A549 (cell line): ENCODE data around the gene PPM1H. TPM values are rescaled to one million over a fixed set of nuclear protein-coding genes. Genes with fewer than 3 reads are reported as not detected.
A peak's percentile ranks its signal among the peaks of the same experiment; 100 is the strongest.

Experiments
- ATAC-seq, 2 experiments: fragments of 200-7000 bp in 1 of 2; fragments of >200 bp in 1 of 2; cut with Nextera tagmentation in 1 of 2; cut with Tn5 transposase in 1 of 2; 3 replicates each; pipeline versions ENCODE4 v1.8.0 to v1.9.1; 2018 to 2020; ENCODE audit warnings: mild to moderate bottlenecking in 1 of 2, moderate library complexity in 1 of 2
- CTCF ChIA-PET: fragments of 300-600 bp; sonication (Branson Sonifier 250); formaldehyde crosslinking; extraction: SDS; loops from one replicate; lab custom pipeline; 2021; ENCODE audit warnings: antibody characterized with exemption, inconsistent platforms; lab: Yijun Ruan, JAX
- POLR2A ChIA-PET: fragments of 350-600 bp; formaldehyde crosslinking; extraction: SDS; loops from one replicate; lab custom pipeline; 2021; ENCODE audit warnings: antibody characterized with exemption, inconsistent platforms; lab: Yijun Ruan, JAX
- DNase-seq, 2 experiments: peaks; one replicate each; pipeline versions ENCODE4 v3.0.0 to v3.0.0-alpha.2; 2011 to 2016; ENCODE audit warnings: low read depth in 1 of 2, low spot score in 1 of 2
- FAIRE-seq: peaks from 2 replicates; lab custom pipeline; 2011; peaks lifted over from hg19 to GRCh38; lab: Jason Lieb, UNC
- H3K27ac ChIP-seq, 2 experiments: fragments of >200 bp; sonication (Bioruptor Twin); formaldehyde crosslinking; 3 replicates each; pipeline ENCODE4 v1.5.1; 2016 to 2017
- H3K4me1 ChIP-seq: fragments of >200 bp; sonication (Bioruptor Twin); formaldehyde crosslinking; 3 replicates; pipeline ENCODE4 v1.6.1; 2016
- H3K4me2 ChIP-seq: fragments of >200 bp; sonication (Bioruptor Twin); formaldehyde crosslinking; 3 replicates; pipeline ENCODE4 v1.6.1; 2016
- H3K4me3 ChIP-seq: fragments of >200 bp; sonication (Bioruptor Twin); formaldehyde crosslinking; 3 replicates; pipeline ENCODE4 v1.5.1; 2016
- H3K9me3 ChIP-seq: fragments of >200 bp; sonication (Bioruptor Twin); formaldehyde crosslinking; 3 replicates; pipeline ENCODE4 v1.6.1; 2016
- ATOH8 ChIP-seq: fragments of 250-450 bp; sonication (Bioruptor Pico); IDR thresholded peaks from 2 replicates; pipeline ENCODE4 v1.5.0; 2020; ENCODE audit warnings: low read depth, mild to moderate bottlenecking, moderate library complexity
- BHLHE40 ChIP-seq: IDR thresholded peaks from 2 replicates; pipeline ENCODE4 v1.6.1; 2012; ENCODE audit warnings: low read depth, low read length, inconsistent platforms
- CBX2 ChIP-seq: fragments of 200-600 bp; sonication (generic); IDR thresholded peaks from 2 replicates; pipeline ENCODE4 v1.6.1; 2016; ENCODE audit warnings: low read depth, mild to moderate bottlenecking, borderline replicate concordance
- EHF ChIP-seq: fragments of 250-450 bp; sonication (Bioruptor Pico); IDR thresholded peaks from 2 replicates; pipeline ENCODE4 v1.5.0; 2020; ENCODE audit warnings: mild to moderate bottlenecking
- EP300 ChIP-seq, 2 experiments: fragments of >200 bp; sonication (Bioruptor Twin); formaldehyde crosslinking; IDR thresholded peaks; 2 replicates in 1 of 2; 3 replicates in 1 of 2; pipeline ENCODE4 v1.6.1; 2016 to 2017
- FOXS1 ChIP-seq: fragments of 250-450 bp; sonication (Bioruptor Pico); IDR thresholded peaks from 2 replicates; pipeline ENCODE4 v1.5.0; 2020; ENCODE audit warnings: mild to moderate bottlenecking, moderate library complexity
- GATA3 ChIP-seq: IDR thresholded peaks from 2 replicates; pipeline ENCODE4 v1.6.1; 2012; ENCODE audit warnings: borderline replicate concordance
- HOXA7 ChIP-seq: fragments of 250-450 bp; sonication (Bioruptor Pico); IDR thresholded peaks from 2 replicates; pipeline ENCODE4 v1.5.0; 2020; ENCODE audit warnings: mild to moderate bottlenecking, moderate library complexity
- HOXB13 ChIP-seq: fragments of 250-450 bp; sonication (Bioruptor Pico); IDR thresholded peaks from 2 replicates; pipeline ENCODE4 v1.5.0; 2020; ENCODE audit warnings: low read depth, mild to moderate bottlenecking, moderate library complexity
- HOXB5 ChIP-seq: fragments of 250-450 bp; sonication (Bioruptor Pico); IDR thresholded peaks from 2 replicates; pipeline ENCODE4 v1.5.0; 2020; ENCODE audit warnings: mild to moderate bottlenecking, moderate library complexity
- JUN ChIP-seq, 2 experiments: fragments of >200 bp; sonication (Bioruptor Twin); formaldehyde crosslinking; IDR thresholded peaks; 2 replicates in 1 of 2; 3 replicates in 1 of 2; pipeline ENCODE4 v1.6.1; 2016 to 2017
- MAFK ChIP-seq: fragments of 450-650 bp; IDR thresholded peaks from 2 replicates; pipeline ENCODE4 v1.6.1; 2014; ENCODE audit not compliant: partially characterized antibody
- MYC ChIP-seq: IDR thresholded peaks from 2 replicates; pipeline ENCODE4 v1.6.1; 2012; ENCODE audit warnings: mild to moderate bottlenecking, inconsistent platforms, low read length, improper control_type of control experiment, borderline replicate concordance
- NPAS2 ChIP-seq: fragments of 250-450 bp; sonication (Bioruptor Pico); IDR thresholded peaks from 2 replicates; pipeline ENCODE4 v1.8.0; 2022; ENCODE audit warnings: mild to moderate bottlenecking, moderate library complexity, borderline replicate concordance
- PHF8 ChIP-seq: fragments of 200-600 bp; sonication (generic); IDR thresholded peaks from 2 replicates; pipeline ENCODE4 v1.6.1; 2016; ENCODE audit warnings: low read depth, mild to moderate bottlenecking, antibody characterized with exemption, moderate library complexity, borderline replicate concordance
- RARB ChIP-seq: fragments of 250-450 bp; sonication (Bioruptor Pico); IDR thresholded peaks from 2 replicates; pipeline ENCODE4 v1.8.0; 2021; ENCODE audit warnings: mild to moderate bottlenecking, moderate library complexity
- RFX5 ChIP-seq: fragments of 450-650 bp; IDR thresholded peaks from 2 replicates; pipeline ENCODE4 v1.7.1; 2014; ENCODE audit warnings: antibody characterized with exemption, mild to moderate bottlenecking, moderate library complexity
- RNF2 ChIP-seq: fragments of 200-600 bp; sonication (generic); IDR thresholded peaks from 2 replicates; pipeline ENCODE4 v1.6.1; 2016; ENCODE audit warnings: low read depth, mild to moderate bottlenecking, antibody characterized with exemption, moderate library complexity, borderline replicate concordance
- SMC3 ChIP-seq: fragments of >200 bp; sonication (Bioruptor Twin); formaldehyde crosslinking; IDR thresholded peaks from 3 replicates; pipeline ENCODE4 v1.6.1; 2018; ENCODE audit warnings: inconsistent platforms
- SREBF2 ChIP-seq: fragments of 450-650 bp; IDR thresholded peaks from 2 replicates; pipeline ENCODE4 v1.6.1; 2014; ENCODE audit warnings: mild to moderate bottlenecking, moderate library complexity
- TFCP2L1 ChIP-seq: fragments of 250-450 bp; sonication (Bioruptor Pico); IDR thresholded peaks from 2 replicates; pipeline ENCODE4 v1.5.0; 2021; ENCODE audit warnings: mild to moderate bottlenecking
- ZC3H11A ChIP-seq: fragments of 450-650 bp; IDR thresholded peaks from 2 replicates; pipeline ENCODE4 v1.6.1; 2014; ENCODE audit warnings: antibody characterized with exemption, mild to moderate bottlenecking
- ZNF302 ChIP-seq: fragments of 250-450 bp; sonication (Bioruptor Pico); IDR thresholded peaks from 2 replicates; pipeline ENCODE4 v1.9.0; 2021; ENCODE audit warnings: inconsistent platforms, mild to moderate bottlenecking, moderate library complexity
- WGBS: methylation state at CpG from one replicate; pipeline ENCODE4 v1.1.6; 2017; ENCODE audit errors: missing lambda C conversion rate; 5-methylcytosine and 5-hydroxymethylcytosine counted together
- polyA plus RNA-seq, 4 experiments: library from polyadenylated mRNA; depleted of rRNA in 3 of 4; stranded (reverse); fragments of >200 nt; fragmentation: RNase III in 1 of 4; extraction: RNeasy Plus Mini Kit Qiagen cat#74134 plus additional on column Dnase treatment in 1 of 4; gene quantifications; 2 replicates in 3 of 4; 3 replicates in 1 of 4; pipeline ENCODE4 v1.2.3, GENCODE V29; 2011 to 2017
- TF ChIP-seq, protein P1 (sequence below): fragments of >200 bp; sonication (Bioruptor Twin); formaldehyde crosslinking; IDR thresholded peaks from 3 replicates; pipeline ENCODE4 v1.5.1; 2016
- TF ChIP-seq, protein P2 (sequence below): fragments of 250-450 bp; sonication (Bioruptor Pico); IDR thresholded peaks from 2 replicates; pipeline ENCODE4 v1.5.0; 2021; ENCODE audit warnings: mild to moderate bottlenecking, moderate library complexity, borderline replicate concordance
- TF ChIP-seq, protein P3 (sequence below): fragments of 150-350 bp; IDR thresholded peaks from 2 replicates; pipeline ENCODE4 v1.6.1; 2014; ENCODE audit warnings: low read depth, mild to moderate bottlenecking, low read length
- TF ChIP-seq, protein P4 (sequence below): IDR thresholded peaks from 2 replicates; pipeline ENCODE4 v1.6.1; 2012

Gene PPM1H
- polyA plus RNA-seq, 2 of the 4 experiments (the other 2 are of a cell fraction), result 7.8 TPM

DNA sequence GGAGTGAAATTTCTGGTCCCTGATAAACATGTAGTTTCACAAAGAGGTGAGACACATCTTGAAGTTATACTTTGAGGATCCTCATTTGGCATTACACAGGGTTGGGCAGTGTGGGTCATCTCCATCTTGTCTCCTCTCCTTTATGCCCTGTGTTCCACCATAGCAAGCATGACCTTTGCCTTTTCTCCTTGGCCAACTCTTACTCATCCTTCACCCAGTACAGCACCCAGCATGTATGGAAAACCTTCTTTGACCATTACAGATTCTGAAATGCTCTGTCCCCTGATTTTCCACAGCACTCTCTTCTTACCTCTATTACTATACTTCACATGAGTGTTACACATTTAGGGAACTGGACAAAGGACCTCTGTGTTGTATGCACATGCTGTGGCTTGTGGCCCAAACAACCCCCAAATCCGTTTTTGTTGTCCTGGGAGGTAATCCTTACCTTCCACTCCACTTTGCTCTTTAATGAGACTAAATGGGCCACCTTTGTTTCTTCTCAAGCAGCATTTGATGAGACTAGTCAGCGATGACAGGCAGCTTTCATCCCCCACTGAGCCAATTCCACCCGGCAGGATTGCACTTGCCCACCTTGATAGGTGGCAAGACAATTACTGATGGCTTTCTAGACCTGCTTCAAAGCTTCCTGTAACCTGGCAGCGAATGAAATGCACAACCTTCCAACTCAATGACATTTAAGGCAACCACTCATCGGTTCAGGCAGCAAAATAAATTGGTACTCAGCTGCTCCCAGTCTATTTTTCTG is 304.8 kb downstream of the PPM1H start:
- CTCF ChIA-PET, result interaction anchor here (0.6 to 1.0 kb wide), 3 partner anchors 41 to 165 kb away, joined by 3 read pairs; no protein-coding TSS in a partner anchor
- H3K4me3 ChIP-seq, result no peak overlapping the region
- TF ChIP-seq FOXS1 (no peak), ATOH8 (CRISPR knock-in tag) (no peak), HOXA7 (CRISPR knock-in tag) (no peak), TFCP2L1 (CRISPR knock-in tag) (no peak), BHLHE40 (no peak), JUN (IDR thresholded peaks at IDR 0.05) (no peak), GATA3 (no peak), RNF2 (no peak), HOXB5 (CRISPR knock-in tag) (no peak), EHF (CRISPR knock-in tag) (no peak), MYC (no peak), SREBF2 (no peak)
- TF ChIP-seq, protein P1, sequence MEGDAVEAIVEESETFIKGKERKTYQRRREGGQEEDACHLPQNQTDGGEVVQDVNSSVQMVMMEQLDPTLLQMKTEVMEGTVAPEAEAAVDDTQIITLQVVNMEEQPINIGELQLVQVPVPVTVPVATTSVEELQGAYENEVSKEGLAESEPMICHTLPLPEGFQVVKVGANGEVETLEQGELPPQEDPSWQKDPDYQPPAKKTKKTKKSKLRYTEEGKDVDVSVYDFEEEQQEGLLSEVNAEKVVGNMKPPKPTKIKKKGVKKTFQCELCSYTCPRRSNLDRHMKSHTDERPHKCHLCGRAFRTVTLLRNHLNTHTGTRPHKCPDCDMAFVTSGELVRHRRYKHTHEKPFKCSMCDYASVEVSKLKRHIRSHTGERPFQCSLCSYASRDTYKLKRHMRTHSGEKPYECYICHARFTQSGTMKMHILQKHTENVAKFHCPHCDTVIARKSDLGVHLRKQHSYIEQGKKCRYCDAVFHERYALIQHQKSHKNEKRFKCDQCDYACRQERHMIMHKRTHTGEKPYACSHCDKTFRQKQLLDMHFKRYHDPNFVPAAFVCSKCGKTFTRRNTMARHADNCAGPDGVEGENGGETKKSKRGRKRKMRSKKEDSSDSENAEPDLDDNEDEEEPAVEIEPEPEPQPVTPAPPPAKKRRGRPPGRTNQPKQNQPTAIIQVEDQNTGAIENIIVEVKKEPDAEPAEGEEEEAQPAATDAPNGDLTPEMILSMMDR, result no peak
- TF ChIP-seq, protein P2, sequence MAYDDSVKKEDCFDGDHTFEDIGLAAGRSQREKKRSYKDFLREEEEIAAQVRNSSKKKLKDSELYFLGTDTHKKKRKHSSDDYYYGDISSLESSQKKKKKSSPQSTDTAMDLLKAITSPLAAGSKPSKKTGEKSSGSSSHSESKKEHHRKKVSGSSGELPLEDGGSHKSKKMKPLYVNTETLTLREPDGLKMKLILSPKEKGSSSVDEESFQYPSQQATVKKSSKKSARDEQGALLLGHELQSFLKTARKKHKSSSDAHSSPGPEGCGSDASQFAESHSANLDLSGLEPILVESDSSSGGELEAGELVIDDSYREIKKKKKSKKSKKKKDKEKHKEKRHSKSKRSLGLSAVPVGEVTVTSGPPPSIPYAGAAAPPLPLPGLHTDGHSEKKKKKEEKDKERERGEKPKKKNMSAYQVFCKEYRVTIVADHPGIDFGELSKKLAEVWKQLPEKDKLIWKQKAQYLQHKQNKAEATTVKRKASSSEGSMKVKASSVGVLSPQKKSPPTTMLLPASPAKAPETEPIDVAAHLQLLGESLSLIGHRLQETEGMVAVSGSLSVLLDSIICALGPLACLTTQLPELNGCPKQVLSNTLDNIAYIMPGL (CRISPR knock-in tag), result no peak
- TF ChIP-seq, protein P3, sequence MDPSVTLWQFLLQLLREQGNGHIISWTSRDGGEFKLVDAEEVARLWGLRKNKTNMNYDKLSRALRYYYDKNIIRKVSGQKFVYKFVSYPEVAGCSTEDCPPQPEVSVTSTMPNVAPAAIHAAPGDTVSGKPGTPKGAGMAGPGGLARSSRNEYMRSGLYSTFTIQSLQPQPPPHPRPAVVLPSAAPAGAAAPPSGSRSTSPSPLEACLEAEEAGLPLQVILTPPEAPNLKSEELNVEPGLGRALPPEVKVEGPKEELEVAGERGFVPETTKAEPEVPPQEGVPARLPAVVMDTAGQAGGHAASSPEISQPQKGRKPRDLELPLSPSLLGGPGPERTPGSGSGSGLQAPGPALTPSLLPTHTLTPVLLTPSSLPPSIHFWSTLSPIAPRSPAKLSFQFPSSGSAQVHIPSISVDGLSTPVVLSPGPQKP, result no peak
- TF ChIP-seq, protein P4, sequence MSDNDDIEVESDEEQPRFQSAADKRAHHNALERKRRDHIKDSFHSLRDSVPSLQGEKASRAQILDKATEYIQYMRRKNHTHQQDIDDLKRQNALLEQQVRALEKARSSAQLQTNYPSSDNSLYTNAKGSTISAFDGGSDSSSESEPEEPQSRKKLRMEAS, result no peak
- TF ChIP-seq, all 56 proteins: peak for 0
- Histone ChIP-seq H3K4me2 (no peak overlapping the region), H3K9me3 (no peaks in the 10 kb centered on the region), H3K27ac (peak overlapping the region in 1 of 2 experiments; percentile 62; a peak in 3 of 6 replicates), H3K4me1 (peaks cover 24% of the 10 kb centered on the region)
- no peak for DNase-seq
- ATAC-seq, result peak in 1 of 2 experiments; percentile 12; a peak in 1 of 6 replicates
- POLR2A ChIA-PET, result interaction anchor here (1.5 kb wide), 1 partner anchor 15 kb away, joined by 4 read pairs; no protein-coding TSS in a partner anchor
- 89% methylated on average over 5 of the region's 5 CpGs for WGBS
- no peak for FAIRE-seq

DNA sequence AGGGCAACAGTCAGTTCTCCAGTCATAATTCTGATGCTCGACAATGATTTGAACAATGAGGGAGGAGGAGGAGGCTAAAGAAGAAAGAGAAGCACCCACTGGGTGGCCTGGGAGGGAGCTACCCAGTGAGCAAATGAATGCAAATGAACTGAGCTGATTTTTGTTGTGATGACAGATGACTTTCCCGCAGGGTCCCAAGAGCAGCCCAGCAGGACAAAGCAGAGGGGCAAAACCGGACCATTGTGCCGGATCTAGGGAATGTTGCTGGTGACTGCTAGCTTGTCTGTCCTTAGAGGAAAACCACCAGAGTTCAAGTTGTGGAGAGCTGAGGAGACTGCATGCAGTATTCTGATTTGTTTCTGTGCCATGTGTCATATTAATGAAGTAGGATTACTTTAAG is 305.5 kb downstream of the PPM1H start:
- no peak overlapping the region for H3K4me2 ChIP-seq
- ATAC-seq (no peak), DNase-seq (no peak), FAIRE-seq (no peak)
- no peak overlapping the region for H3K4me3 ChIP-seq
- peaks cover 24% of the 10 kb centered on the region for H3K4me1 ChIP-seq
- H3K9me3 ChIP-seq, result no peaks in the 10 kb centered on the region
- POLR2A ChIA-PET, result interaction anchor here (1.5 kb wide), 1 partner anchor 14 kb away, joined by 4 read pairs; no protein-coding TSS in a partner anchor
- WGBS, result 93% methylated on average over 4 of the region's 4 CpGs
- CTCF ChIA-PET, result interaction anchor here (1.0 kb wide), 2 partner anchors 42 to 166 kb away, joined by 3 read pairs; no protein-coding TSS in a partner anchor
- peak overlapping the region in 1 of 2 experiments; percentile 52; a peak in 3 of 6 replicates for H3K27ac ChIP-seq
- no peak for TF ChIP-seq NPAS2
- no peak for TF ChIP-seq TFCP2L1 (CRISPR knock-in tag)
- no peak for TF ChIP-seq ATOH8 (CRISPR knock-in tag)
- no peak for TF ChIP-seq EP300 (IDR thresholded peaks at IDR 0.05)
- TF ChIP-seq, protein P4, result no peak
- TF ChIP-seq, protein P3, result no peak
- no peak for TF ChIP-seq PHF8
- TF ChIP-seq HOXB13 (CRISPR knock-in tag), result no peak
- no peak for TF ChIP-seq ZNF302 (CRISPR knock-in tag)
- TF ChIP-seq MAFK, result no peak
- no peak for TF ChIP-seq RFX5
- TF ChIP-seq ZC3H11A, result no peak
- no peak for TF ChIP-seq RARB
- no peak for TF ChIP-seq CBX2
- no peak for TF ChIP-seq SMC3
- no peak for TF ChIP-seq GATA3
